Measurements from ENCODE around the gene NECTIN4.

The NECTIN4 gene

DNA sequence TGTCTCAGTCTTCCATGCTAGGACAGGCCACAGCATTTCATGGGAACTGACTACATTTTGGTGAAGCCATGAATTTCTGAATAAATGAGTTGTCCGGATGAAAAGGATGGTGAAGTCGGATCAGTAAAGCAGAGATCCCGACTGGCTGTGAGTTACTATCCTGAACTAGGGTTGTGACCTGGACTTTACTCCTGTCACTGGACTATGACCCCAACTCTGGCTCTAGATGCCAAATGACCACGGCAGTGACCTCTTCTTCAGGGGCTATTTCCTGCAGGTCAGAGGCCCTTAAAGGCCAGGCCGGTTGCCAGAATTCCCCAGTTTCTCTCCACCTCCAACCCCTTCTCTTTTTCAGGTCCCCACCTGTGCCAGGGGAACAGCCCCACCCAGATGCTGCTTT, 1.7 kb upstream of the NECTIN4 start:
- TF ChIP-seq USF1 (IDR thresholded peaks at IDR 0.05) (no peak), TAF1 (IDR thresholded peaks at IDR 0.05; ENCODE audit: low read depth) (no peak), YY1 (IDR thresholded peaks at IDR 0.05; ENCODE audit: low read depth) (no peak), CREB1 (IDR thresholded peaks at IDR 0.05; ENCODE audit: low read depth) (no peak), FOXM1 (IDR thresholded peaks at IDR 0.05; ENCODE audit: borderline replicate concordance, low read depth) (no peak), EGR1 (IDR thresholded peaks at IDR 0.05) (no peak), ZBTB7A (IDR thresholded peaks at IDR 0.05; ENCODE audit: low read depth) (no peak), TCF12 (IDR thresholded peaks at IDR 0.05; ENCODE audit: low read depth) (no peak), TEAD4 (IDR thresholded peaks at IDR 0.05) (no peak), EP300 (IDR thresholded peaks at IDR 0.05; ENCODE audit: borderline replicate concordance) (no peak), NFIC (IDR thresholded peaks at IDR 0.05) (no peak)
- TF ChIP-seq, protein P1, sequence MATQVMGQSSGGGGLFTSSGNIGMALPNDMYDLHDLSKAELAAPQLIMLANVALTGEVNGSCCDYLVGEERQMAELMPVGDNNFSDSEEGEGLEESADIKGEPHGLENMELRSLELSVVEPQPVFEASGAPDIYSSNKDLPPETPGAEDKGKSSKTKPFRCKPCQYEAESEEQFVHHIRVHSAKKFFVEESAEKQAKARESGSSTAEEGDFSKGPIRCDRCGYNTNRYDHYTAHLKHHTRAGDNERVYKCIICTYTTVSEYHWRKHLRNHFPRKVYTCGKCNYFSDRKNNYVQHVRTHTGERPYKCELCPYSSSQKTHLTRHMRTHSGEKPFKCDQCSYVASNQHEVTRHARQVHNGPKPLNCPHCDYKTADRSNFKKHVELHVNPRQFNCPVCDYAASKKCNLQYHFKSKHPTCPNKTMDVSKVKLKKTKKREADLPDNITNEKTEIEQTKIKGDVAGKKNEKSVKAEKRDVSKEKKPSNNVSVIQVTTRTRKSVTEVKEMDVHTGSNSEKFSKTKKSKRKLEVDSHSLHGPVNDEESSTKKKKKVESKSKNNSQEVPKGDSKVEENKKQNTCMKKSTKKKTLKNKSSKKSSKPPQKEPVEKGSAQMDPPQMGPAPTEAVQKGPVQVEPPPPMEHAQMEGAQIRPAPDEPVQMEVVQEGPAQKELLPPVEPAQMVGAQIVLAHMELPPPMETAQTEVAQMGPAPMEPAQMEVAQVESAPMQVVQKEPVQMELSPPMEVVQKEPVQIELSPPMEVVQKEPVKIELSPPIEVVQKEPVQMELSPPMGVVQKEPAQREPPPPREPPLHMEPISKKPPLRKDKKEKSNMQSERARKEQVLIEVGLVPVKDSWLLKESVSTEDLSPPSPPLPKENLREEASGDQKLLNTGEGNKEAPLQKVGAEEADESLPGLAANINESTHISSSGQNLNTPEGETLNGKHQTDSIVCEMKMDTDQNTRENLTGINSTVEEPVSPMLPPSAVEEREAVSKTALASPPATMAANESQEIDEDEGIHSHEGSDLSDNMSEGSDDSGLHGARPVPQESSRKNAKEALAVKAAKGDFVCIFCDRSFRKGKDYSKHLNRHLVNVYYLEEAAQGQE (IDR thresholded peaks at IDR 0.05; ENCODE audit: low read depth) = no peak

DNA sequence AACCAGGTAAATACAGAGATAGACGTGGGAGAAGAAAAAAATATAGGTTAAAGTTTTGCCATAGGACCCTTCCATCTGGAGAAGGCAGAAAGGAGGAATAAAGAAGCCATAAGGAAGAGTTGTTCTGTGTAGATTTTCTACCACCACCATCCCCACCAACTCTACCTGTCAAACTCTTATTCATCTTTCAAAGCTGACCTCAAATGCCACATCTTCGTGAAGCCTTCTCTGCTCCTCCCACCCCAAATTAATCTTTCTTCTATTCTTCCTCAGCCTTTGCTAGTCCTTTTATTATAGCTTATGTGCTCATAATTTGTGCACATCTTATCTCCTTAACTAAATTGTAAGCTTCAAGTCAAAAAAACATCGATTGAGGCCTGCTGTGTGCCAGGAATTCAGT, 1.3 kb upstream of the NECTIN4 start:
- TF ChIP-seq EP300 (IDR thresholded peaks at IDR 0.05; ENCODE audit: borderline replicate concordance) = no peak

GRCh38 chr1:161089938-161090337, 580 bp upstream of the NECTIN4 start:
- TF ChIP-seq USF1 (IDR thresholded peaks at IDR 0.05) (no peak), ZBTB7A (IDR thresholded peaks at IDR 0.05; ENCODE audit: low read depth) (no peak), YY1 (IDR thresholded peaks at IDR 0.05; ENCODE audit: low read depth) (no peak), NFIC (IDR thresholded peaks at IDR 0.05) (no peak), RAD21 (IDR thresholded peaks at IDR 0.05; ENCODE audit: low read depth) (no peak), CREB1 (IDR thresholded peaks at IDR 0.05; ENCODE audit: low read depth) (no peak), FOXM1 (IDR thresholded peaks at IDR 0.05; ENCODE audit: borderline replicate concordance, low read depth) (no peak), TEAD4 (IDR thresholded peaks at IDR 0.05) (no peak), TCF12 (IDR thresholded peaks at IDR 0.05; ENCODE audit: low read depth) (no peak), EGR1 (IDR thresholded peaks at IDR 0.05) (no peak), TAF1 (IDR thresholded peaks at IDR 0.05; ENCODE audit: low read depth) (no peak), CEBPB (IDR thresholded peaks at IDR 0.05) (no peak), EP300 (IDR thresholded peaks at IDR 0.05; ENCODE audit: borderline replicate concordance) (no peak)
- TF ChIP-seq, protein P2, sequence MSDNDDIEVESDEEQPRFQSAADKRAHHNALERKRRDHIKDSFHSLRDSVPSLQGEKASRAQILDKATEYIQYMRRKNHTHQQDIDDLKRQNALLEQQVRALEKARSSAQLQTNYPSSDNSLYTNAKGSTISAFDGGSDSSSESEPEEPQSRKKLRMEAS (IDR thresholded peaks at IDR 0.05) = no peak
- TF ChIP-seq, protein P1 (IDR thresholded peaks at IDR 0.05; ENCODE audit: low read depth) = no peak

GRCh38 chr1:161088587-161089110, 709 bp downstream of the NECTIN4 start:
- TF ChIP-seq EGR1 (IDR thresholded peaks at IDR 0.05) (no peak), EP300 (IDR thresholded peaks at IDR 0.05; ENCODE audit: borderline replicate concordance) (no peak), CREB1 (IDR thresholded peaks at IDR 0.05; ENCODE audit: low read depth) (no peak), NFIC (IDR thresholded peaks at IDR 0.05) (no peak), RAD21 (IDR thresholded peaks at IDR 0.05; ENCODE audit: low read depth) (no peak)
- TF ChIP-seq, protein P1 (IDR thresholded peaks at IDR 0.05; ENCODE audit: low read depth) = no peak

DNA sequence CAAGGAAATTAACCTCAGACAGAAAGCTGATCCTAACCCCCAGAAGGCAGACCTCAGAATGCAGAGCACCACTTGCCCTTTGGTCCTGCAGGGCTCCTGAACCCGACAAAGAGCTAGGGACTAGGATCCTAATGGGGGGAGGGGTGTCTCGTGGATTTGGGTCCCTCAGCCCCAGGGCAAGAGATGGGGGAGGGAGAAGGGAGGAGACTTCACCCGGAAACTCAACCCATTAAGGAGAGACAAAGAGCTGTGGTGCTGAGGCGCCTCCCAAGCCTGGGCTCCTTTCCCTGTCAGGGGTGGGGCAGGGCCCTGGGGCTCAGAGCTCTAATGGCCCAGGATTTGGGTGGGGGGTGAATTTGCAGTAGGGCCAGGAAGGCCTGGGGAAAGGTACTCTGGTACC, 2.9 kb downstream of the NECTIN4 start:
- TF ChIP-seq, protein P2 (IDR thresholded peaks at IDR 0.05) = no peak
- TF ChIP-seq FOXM1 (IDR thresholded peaks at IDR 0.05; ENCODE audit: borderline replicate concordance, low read depth) (no peak), EP300 (IDR thresholded peaks at IDR 0.05; ENCODE audit: borderline replicate concordance) (no peak)
